Spinal cord (tissue), 10 donors: Measurements from ENCODE around the gene SPRTN. TPM values are rescaled to one million over a fixed set of nuclear protein-coding genes. Genes with fewer than 3 reads are reported as not detected.

ENCODE experiments used
- DNase-seq, 6 donors: peaks; one replicate each; pipeline versions ENCODE4 v3.0.0 to v3.0.0-alpha.2; 2013 to 2015; ENCODE audit warnings: low spot score in 6 of 6, low read depth in 4 of 6
- H3K27ac ChIP-seq: one replicate; pipeline ENCODE4 v1.5.1; 2013; ENCODE audit warnings: low read depth, low read length, control low read depth
- H3K27me3 ChIP-seq: one replicate; pipeline ENCODE4 v1.6.1; 2013; ENCODE audit warnings: low read length; ENCODE audit not compliant: control insufficient read depth, insufficient read depth
- H3K36me3 ChIP-seq: one replicate; pipeline ENCODE4 v1.6.1; 2013; ENCODE audit warnings: low read length; ENCODE audit not compliant: control insufficient read depth, insufficient read depth
- H3K4me1 ChIP-seq: one replicate; pipeline ENCODE4 v1.6.1; 2013; ENCODE audit warnings: low read length; ENCODE audit not compliant: control insufficient read depth, insufficient read depth
- H3K4me3 ChIP-seq: one replicate; pipeline ENCODE4 v1.5.1; 2013; ENCODE audit warnings: low read depth, low read length, control low read depth
- H3K9me3 ChIP-seq: one replicate; pipeline ENCODE4 v1.6.1; 2013; ENCODE audit warnings: low read length; ENCODE audit not compliant: control insufficient read depth, insufficient read depth
- whole genome bisulfite sequencing: methylation state at CpG from one replicate; pipeline ENCODE4 v1.1.5; 2013; ENCODE audit warnings: missing lambda C conversion rate; ENCODE audit not compliant: insufficient coverage; 5-methylcytosine and 5-hydroxymethylcytosine counted together
- polyA plus RNA-seq, 2 donors: library from polyadenylated mRNA; unstranded; fragments of 120-200 nt; gene quantifications; one replicate each; pipeline ENCODE4 v1.2.1, GENCODE V29; 2013; ENCODE audit not compliant: insufficient read length in 2 of 2
- total RNA-seq, 2 donors: library from RNA; depleted of rRNA in 1 of 2; stranded (reverse); fragments of 120-200 nt in 1 of 2; fragments of >200 nt in 1 of 2; gene quantifications; one replicate each; pipeline versions ENCODE4 v1.2.3 to v1.2.4, GENCODE V29; 2013 to 2014
- donor health status: healthy.

The SPRTN gene
- total and polyA plus RNA-seq, 4 donors = 9.8 to 18.0 (median 15.2) TPM

DNA sequence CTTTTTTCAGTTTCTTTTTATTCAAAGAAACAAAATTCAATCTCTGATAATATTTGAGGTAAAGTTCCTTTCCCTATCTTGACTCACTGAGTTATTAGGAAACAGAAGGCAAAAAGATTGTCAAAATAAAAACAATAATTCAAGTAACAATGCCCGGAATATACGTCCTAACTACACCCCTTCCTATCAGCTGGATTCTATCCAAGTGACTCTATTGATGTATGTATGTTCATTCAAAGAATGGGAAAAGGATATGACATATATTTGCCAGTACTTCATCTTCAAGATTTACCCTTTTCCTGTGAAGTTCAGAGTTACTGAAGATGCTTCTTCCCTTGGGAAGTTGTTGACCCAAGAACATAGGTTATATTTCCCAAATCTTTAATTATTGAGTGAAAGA, 13.7 kb downstream of the SPRTN start:
- no CpG with 5 or more reads among the region's 2 CpGs for WGBS
- no peaks in the 10 kb centered on the region for H3K27me3 ChIP-seq
- H3K27ac ChIP-seq = no peak overlapping the region
- H3K9me3 ChIP-seq = no peaks in the 10 kb centered on the region
- H3K4me3 ChIP-seq = no peak overlapping the region
- H3K4me1 ChIP-seq = no peaks in the 10 kb centered on the region
- no peak for DNase-seq
- H3K36me3 ChIP-seq = peaks cover 14% of the 10 kb centered on the region

DNA sequence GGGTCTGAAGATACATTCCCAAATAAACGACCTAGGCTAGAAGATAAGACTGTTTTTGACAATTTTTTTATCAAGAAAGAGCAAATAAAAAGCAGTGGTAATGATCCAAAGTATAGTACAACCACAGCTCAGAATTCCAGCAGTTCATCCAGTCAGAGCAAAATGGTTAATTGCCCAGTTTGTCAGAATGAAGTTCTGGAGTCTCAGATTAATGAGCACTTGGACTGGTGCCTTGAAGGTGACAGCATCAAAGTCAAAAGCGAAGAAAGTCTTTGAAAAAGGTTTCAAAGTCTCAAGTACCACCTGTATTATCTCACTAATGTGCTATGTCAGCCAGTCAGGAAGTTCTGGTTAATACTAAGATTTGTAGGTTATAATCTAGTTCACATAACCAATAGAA, 15.0 kb downstream of the SPRTN start:
- no peaks in the 10 kb centered on the region for H3K27me3 ChIP-seq
- H3K9me3 ChIP-seq = no peaks in the 10 kb centered on the region
- WGBS = no CpG with 5 or more reads among the region's 2 CpGs
- no peak overlapping the region for H3K27ac ChIP-seq
- no peak overlapping the region for H3K4me3 ChIP-seq
- H3K36me3 ChIP-seq = peaks cover 11% of the 10 kb centered on the region
- no peaks in the 10 kb centered on the region for H3K4me1 ChIP-seq
- DNase-seq = no peak

DNA sequence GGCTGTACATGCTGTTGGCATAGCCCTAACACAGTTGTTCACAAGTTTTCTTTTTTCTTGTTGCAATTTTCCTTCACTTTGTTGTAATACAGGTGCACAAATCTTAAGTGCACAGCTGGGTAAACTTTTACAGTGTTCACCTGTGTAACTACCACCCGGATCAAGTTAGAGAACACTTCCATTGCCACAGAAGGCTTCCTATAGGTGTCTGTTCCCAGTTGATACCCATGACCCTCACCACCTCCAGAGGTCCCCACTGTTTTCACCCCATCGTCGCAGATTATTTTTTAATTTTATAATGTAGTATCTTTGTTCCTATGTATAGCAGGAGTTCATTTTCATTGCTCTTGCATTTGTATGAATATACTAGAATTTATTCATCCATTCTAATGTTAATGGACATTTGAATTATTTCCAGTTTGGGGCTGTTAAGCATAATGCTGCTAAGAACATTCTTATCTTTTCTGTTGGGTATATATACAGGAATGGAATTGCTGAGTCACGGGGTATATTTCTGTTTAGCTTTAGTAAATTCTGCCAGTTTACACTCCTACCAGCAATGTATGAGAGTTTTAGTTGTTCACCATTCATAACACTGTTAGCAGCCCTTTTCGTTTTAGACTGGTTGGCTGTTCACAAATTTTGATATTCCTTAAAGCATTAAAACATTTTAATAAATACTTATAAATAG, 16.4 kb downstream of the SPRTN start:
- Histone ChIP-seq H3K4me1 (no peaks in the 10 kb centered on the region), H3K36me3 (peaks cover 8% of the 10 kb centered on the region), H3K9me3 (no peaks in the 10 kb centered on the region), H3K27ac (no peak overlapping the region), H3K4me3 (no peak overlapping the region), H3K27me3 (no peaks in the 10 kb centered on the region)
- no CpG with 5 or more reads among the region's 5 CpGs for WGBS
- DNase-seq = no peak

DNA sequence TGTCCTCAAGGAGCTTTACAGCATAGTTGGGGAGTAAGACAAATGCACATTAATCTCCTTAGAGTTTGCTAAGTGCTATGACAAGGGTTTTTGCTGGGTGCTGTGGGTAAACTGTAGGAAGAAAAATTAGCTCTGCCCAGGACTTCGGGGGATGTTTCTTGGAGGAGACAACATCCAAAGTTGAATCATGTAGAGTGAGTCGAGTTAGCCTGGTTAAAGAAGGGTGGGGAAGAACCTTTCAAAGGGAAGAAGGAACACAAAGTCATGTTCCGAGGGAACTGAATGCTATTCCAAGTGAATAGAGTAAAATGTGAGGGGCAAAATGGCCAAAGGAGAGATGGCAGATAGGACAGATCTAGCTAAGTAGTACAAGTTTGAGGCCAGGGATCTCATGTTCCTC, 17.1 kb downstream of the SPRTN start:
- Histone ChIP-seq H3K9me3 (no peaks in the 10 kb centered on the region), H3K4me3 (no peak overlapping the region), H3K27ac (no peak overlapping the region), H3K4me1 (no peaks in the 10 kb centered on the region), H3K27me3 (no peaks in the 10 kb centered on the region), H3K36me3 (peaks cover 4% of the 10 kb centered on the region)
- 91% methylated on average over 3 of the region's 3 CpGs for WGBS
- no peak for DNase-seq

DNA sequence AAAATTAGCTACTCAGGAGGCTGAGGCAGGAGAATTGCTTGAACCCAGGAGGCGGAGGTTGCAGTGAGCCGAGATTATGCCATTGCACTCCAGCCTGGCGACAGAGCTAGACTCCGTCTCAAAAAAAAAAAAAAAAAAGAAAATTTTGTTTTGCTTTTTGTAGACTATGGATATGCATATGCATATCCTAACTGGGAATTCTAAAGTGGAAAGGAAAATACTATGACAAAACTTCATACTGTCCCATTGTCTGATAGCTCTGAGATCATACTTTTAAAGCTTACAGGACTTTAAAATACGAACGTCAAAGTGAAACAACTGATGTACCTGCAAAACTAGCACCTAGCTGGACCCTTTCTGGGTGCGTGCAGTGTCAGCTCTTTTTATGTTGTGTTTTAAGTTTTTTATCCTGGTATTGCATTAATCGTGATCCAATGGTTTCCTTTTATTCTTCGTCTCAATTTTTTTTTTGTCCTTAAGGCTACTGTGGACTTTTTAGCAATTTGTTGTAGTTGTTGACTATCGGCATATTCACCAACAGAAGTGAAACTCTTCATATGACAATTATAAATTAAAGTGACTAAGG, 19.2 kb downstream of the SPRTN start:
- Histone ChIP-seq H3K4me1 (no peaks in the 10 kb centered on the region), H3K27me3 (no peaks in the 10 kb centered on the region), H3K9me3 (no peaks in the 10 kb centered on the region), H3K36me3 (no peaks in the 10 kb centered on the region), H3K4me3 (no peak overlapping the region), H3K27ac (no peak overlapping the region)
- 88% methylated on average over 2 of the region's 10 CpGs for WGBS
- no peak for DNase-seq

DNA sequence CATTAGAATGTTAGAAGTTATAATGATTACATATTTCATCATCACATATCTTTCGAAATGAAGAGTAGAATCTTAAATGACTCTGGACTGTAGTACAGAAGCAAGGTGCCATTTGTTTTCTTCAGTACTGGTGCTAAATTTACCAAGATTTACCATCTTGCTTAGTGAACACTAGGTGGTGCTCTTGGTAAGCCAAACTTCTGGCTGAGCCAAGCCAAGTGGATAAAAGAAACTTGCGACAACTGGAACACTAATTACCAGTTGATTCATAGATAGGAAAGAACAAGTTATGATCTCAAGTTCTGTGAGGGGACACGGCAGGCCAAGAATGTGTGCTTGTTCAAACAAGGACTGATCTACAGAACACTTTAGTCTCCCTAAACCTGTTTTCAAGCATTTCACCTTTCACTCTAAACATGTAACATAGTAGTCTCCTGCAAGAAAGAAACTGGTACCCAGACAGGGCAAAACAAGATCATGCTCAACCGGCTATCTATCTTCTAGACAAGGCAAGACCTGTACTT, 19.8 kb downstream of the SPRTN start:
- H3K4me3 ChIP-seq = no peak overlapping the region
- no peaks in the 10 kb centered on the region for H3K27me3 ChIP-seq
- no peak overlapping the region for H3K27ac ChIP-seq
- WGBS = 0% methylated on average over 1 of the region's 4 CpGs
- H3K36me3 ChIP-seq = no peaks in the 10 kb centered on the region
- peak in 5 of 6 donors; percentile 26 to 87 (median 43) for DNase-seq
- H3K4me1 ChIP-seq = no peaks in the 10 kb centered on the region
- no peaks in the 10 kb centered on the region for H3K9me3 ChIP-seq

DNA sequence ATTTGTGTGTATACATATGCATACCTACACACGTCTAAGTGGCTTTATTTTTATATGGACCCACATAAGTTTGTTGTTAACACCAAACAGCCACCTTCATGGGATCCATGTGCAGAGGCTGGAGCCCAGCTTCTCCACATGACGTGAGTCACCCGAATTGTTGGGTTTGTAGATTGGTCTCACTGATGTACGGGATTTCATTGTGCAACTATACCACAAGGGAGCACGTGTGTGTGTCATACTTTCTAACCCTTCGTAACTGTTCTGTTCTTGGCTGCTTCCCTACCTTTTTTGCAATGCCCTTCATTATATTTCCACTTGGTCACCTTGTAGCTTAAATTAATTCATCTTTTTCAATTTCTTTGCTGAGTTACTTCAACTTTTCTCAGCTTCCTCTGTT, 21.0 kb downstream of the SPRTN start:
- DNase-seq = no peak
- WGBS = 83% methylated on average over 4 of the region's 6 CpGs
- no peaks in the 10 kb centered on the region for H3K27me3 ChIP-seq
- no peak overlapping the region for H3K27ac ChIP-seq
- no peak overlapping the region for H3K4me3 ChIP-seq
- H3K36me3 ChIP-seq = no peaks in the 10 kb centered on the region
- no peaks in the 10 kb centered on the region for H3K9me3 ChIP-seq
- no peaks in the 10 kb centered on the region for H3K4me1 ChIP-seq

DNA sequence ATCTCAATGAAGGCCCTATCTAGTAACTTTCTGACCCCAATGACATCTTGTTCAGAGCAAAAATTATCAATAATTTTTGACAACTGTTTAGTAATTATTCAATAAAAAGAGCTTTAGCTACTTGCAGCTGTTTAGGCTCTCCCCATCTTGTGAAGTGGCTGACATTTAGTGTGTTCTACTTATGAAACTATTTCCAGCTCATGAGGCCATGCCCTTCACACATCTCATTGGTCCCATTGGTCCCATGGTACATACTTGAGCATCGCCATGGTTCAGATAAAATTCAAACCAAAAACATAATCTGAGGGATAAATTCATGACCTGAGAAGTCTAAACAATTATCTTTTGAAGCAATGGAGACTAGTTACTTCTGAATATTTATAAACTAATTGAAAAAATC, 24.2 kb downstream of the SPRTN start:
- no CpG with 5 or more reads among the region's 1 CpG for WGBS
- H3K27ac ChIP-seq = no peak overlapping the region
- H3K4me3 ChIP-seq = no peak overlapping the region
- H3K36me3 ChIP-seq = no peaks in the 10 kb centered on the region
- H3K27me3 ChIP-seq = no peaks in the 10 kb centered on the region
- H3K9me3 ChIP-seq = no peaks in the 10 kb centered on the region
- DNase-seq = no peak
- no peaks in the 10 kb centered on the region for H3K4me1 ChIP-seq

DNA sequence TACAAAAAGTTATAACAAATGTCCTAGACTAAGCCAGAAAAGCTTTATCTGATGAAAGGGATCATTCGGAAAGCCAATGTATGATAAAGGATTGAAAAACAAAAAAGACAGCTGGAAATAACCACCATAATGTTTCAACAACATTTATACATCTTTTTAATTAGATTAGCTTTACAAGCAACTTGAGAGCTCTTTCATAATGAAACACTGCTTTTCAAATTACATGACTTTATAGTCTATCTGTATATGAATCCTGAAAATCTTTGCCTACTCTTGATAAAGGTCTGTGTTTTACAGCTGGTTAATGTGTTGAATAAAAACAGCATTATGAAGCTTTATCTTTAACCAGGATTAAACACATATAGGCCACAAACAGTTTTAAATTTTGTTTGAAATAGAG, 25.5 kb downstream of the SPRTN start:
- WGBS = no CpG with 5 or more reads among the region's 1 CpG
- Histone ChIP-seq H3K4me1 (no peaks in the 10 kb centered on the region), H3K27me3 (no peaks in the 10 kb centered on the region)

DNA sequence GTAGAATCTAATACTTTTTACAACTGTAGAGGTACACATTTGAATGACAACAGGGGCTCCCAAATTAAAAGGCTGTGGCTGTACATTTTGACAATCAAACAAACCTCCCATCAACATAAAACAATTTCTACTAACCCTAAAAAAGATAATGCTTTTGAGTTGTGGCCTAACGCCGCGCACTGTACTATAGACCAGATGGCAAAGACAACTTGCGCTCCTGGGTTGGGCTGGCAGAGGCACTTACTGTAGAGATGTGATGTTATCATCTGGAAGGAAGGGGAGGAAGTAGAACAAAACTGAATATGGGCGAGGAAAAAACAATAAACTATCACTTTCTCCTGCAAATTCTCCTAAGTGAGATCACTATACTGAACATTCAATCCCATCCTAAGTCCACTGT, 26.1 kb downstream of the SPRTN start:
- no peak for DNase-seq
- no CpG with 5 or more reads among the region's 5 CpGs for WGBS
- no peaks in the 10 kb centered on the region for H3K36me3 ChIP-seq
- no peak overlapping the region for H3K4me3 ChIP-seq
- H3K9me3 ChIP-seq = no peaks in the 10 kb centered on the region
- H3K27me3 ChIP-seq = no peaks in the 10 kb centered on the region
- H3K4me1 ChIP-seq = no peaks in the 10 kb centered on the region
- no peak overlapping the region for H3K27ac ChIP-seq

More for the DNA sequence above, 25.5 kb downstream of the SPRTN start:
- Histone ChIP-seq H3K27ac (no peak overlapping the region), H3K4me3 (no peak overlapping the region), H3K9me3 (no peaks in the 10 kb centered on the region), H3K36me3 (no peaks in the 10 kb centered on the region)
- no peak for DNase-seq
